ENCODE data around the gene NPRL2. TPM values are rescaled to one million over a fixed set of nuclear protein-coding genes. Genes with fewer than 3 reads are reported as not detected.

Gene NPRL2
- total RNA-seq, 2 donors from 2014 or later: 18.1 to 23.5 TPM

- intact Hi-C loops (cut with DNase I, micrococcal nuclease): loop anchor here in 1 of 2 donors (10.0 kb wide), 1 partner anchor 199 kb away; no protein-coding TSS in a partner anchor
- DNase-seq: no peak
- no peak for ATAC-seq
Measured at GRCh38 chr3:50355829-50356552, 5.4 kb upstream of the NPRL2 start.

GRCh38 chr3:50354850-50355249 lies 4.3 kb upstream of the NPRL2 start:
- intact Hi-C loops (cut with DNase I, micrococcal nuclease): loop anchor here in 1 of 2 donors (10.0 kb wide), 1 partner anchor 200 kb away; no protein-coding TSS in a partner anchor
- ATAC-seq (no peak), DNase-seq (no peak)

- ATAC-seq (no peak), DNase-seq (no peak)
- intact Hi-C loops (cut with DNase I, micrococcal nuclease): loop anchor here in 1 of 2 donors (10.0 kb wide), 1 partner anchor 201 kb away; no protein-coding TSS in a partner anchor
Measured at GRCh38 chr3:50354186-50354764, 3.7 kb upstream of the NPRL2 start.

GRCh38 chr3:50353245-50354004 lies 2.9 kb upstream of the NPRL2 start:
- DNase-seq (no peak), ATAC-seq (no peak)
- intact Hi-C loops (cut with DNase I, micrococcal nuclease): loop anchor here in 1 of 2 donors (10.0 kb wide), 1 partner anchor 201 kb away; no protein-coding TSS in a partner anchor

GRCh38 chr3:50352781-50353180 lies 2.2 kb upstream of the NPRL2 start:
- ATAC-seq (peak; percentile 5), DNase-seq (no peak)
- intact Hi-C loops (cut with DNase I, micrococcal nuclease): loop anchor here in 1 of 2 donors (10.0 kb wide), 1 partner anchor 202 kb away; no protein-coding TSS in a partner anchor

GRCh38 chr3:50351323-50351697 lies 735 bp upstream of the NPRL2 start:
- DNase-seq (no peak), ATAC-seq (no peak)
- intact Hi-C loops (cut with DNase I, micrococcal nuclease): loop anchor here in 1 of 2 donors (10.0 kb wide), 1 partner anchor 203 kb away; no protein-coding TSS in a partner anchor

GRCh38 chr3:50350213-50350526 lies 405 bp downstream of the NPRL2 start:
- DNase-seq (no peak), ATAC-seq (no peak)
- intact Hi-C loops (cut with DNase I, micrococcal nuclease): loop anchor here in 1 of 2 donors (10.0 kb wide), 1 partner anchor 205 kb away; no protein-coding TSS in a partner anchor

- DNase-seq (peak in 1 of 2 donors; percentile 77), ATAC-seq (peak; percentile 8)
- intact Hi-C loops (cut with DNase I, micrococcal nuclease): no loop called here
Measured at GRCh38 chr3:50347187-50347813, 3.3 kb downstream of the NPRL2 start.

GRCh38 chr3:50345586-50346234 lies 4.9 kb downstream of the NPRL2 start, which contains the start of gene ZMYND10:
Gene ZMYND10 (minus strand): TSS chr3:50345732. CDS start chr3:50345579, 153 bp downstream.
- ATAC-seq (peak; percentile 52), DNase-seq (peak; percentile 72 to 79)
- intact Hi-C loops (cut with DNase I, micrococcal nuclease): no loop called here

- intact Hi-C loops (cut with DNase I, micrococcal nuclease): no loop called here
- no peak for ATAC-seq
- no peak for DNase-seq
Measured at GRCh38 chr3:50345008-50345407, 5.6 kb downstream of the NPRL2 start.

- intact Hi-C loops (cut with DNase I, micrococcal nuclease): no loop called here
- DNase-seq: no peak
- ATAC-seq: no peak
Measured at GRCh38 chr3:50342813-50343633, 7.6 kb downstream of the NPRL2 start.

GRCh38 chr3:50341996-50342650 lies 8.5 kb downstream of the NPRL2 start:
- ATAC-seq (no peak), DNase-seq (no peak)
- intact Hi-C loops (cut with DNase I, micrococcal nuclease): no loop called here

GRCh38 chr3:50341537-50341936 lies 9.0 kb downstream of the NPRL2 start:
- no peak for ATAC-seq
- intact Hi-C loops (cut with DNase I, micrococcal nuclease): no loop called here

GRCh38 chr3:50340448-50341329 lies 9.9 kb downstream of the NPRL2 start, which contains the start of gene RASSF1:
Gene RASSF1 (minus strand): TSS chr3:50340836. CDS start chr3:50340805, 31 bp downstream.
- peak; percentile 33 for ATAC-seq
- intact Hi-C loops (cut with DNase I, micrococcal nuclease): no loop called here

More at GRCh38 chr3:50341537-50341936, 9.0 kb downstream of the NPRL2 start:
- DNase-seq: no peak

GRCh38 chr3:50340147-50340447 lies 10.5 kb downstream of the NPRL2 start:
- ATAC-seq: no peak
- no peak for DNase-seq
- intact Hi-C loops (cut with DNase I, micrococcal nuclease): no loop called here

More at GRCh38 chr3:50340448-50341329, 9.9 kb downstream of the NPRL2 start, which contains the start of gene RASSF1:
- peak; percentile 79 to 84 for DNase-seq

GRCh38 chr3:50339485-50340146 lies 11.0 kb downstream of the NPRL2 start:
- DNase-seq (no peak), ATAC-seq (no peak)
- intact Hi-C loops (cut with DNase I, micrococcal nuclease): no loop called here

Data from left colon (tissue), 2 donors.